Parathyroid adenoma (tissue), 2 donors: ENCODE results near the gene SGCA.

Experiments used
- H2AFZ ChIP-seq: fragments of 300-600 bp; sonication (generic); one replicate; pipeline ENCODE4 v1.7.0; 2017; ENCODE audit warnings: antibody characterized with exemption, mild to moderate bottlenecking
- H3K27ac ChIP-seq: fragments of 300-600 bp; sonication (generic); one replicate; pipeline ENCODE4 v1.7.0; 2017
- H3K27me3 ChIP-seq: fragments of 300-600 bp; sonication (generic); one replicate; pipeline ENCODE4 v1.7.0; 2017; ENCODE audit warnings: low read length; ENCODE audit not compliant: control insufficient read depth, insufficient read depth
- H3K36me3 ChIP-seq: fragments of 300-600 bp; sonication (generic); one replicate; pipeline ENCODE4 v1.7.0; 2017; ENCODE audit warnings: low read length; ENCODE audit not compliant: control insufficient read depth, insufficient read depth
- H3K4me1 ChIP-seq: fragments of 300-600 bp; sonication (generic); one replicate; pipeline ENCODE4 v1.7.0; 2017; ENCODE audit warnings: control low read depth
- H3K4me2 ChIP-seq: fragments of 300-600 bp; sonication (generic); one replicate; pipeline ENCODE4 v1.7.0; 2017; ENCODE audit warnings: low read length
- H3K4me3 ChIP-seq: fragments of 300-600 bp; sonication (generic); one replicate; pipeline ENCODE4 v1.7.0; 2017; ENCODE audit warnings: low read depth, low read length
- H3K79me2 ChIP-seq: fragments of 300-600 bp; sonication (generic); one replicate; pipeline ENCODE4 v1.7.0; 2017; ENCODE audit warnings: control low read depth
- H3K9ac ChIP-seq: fragments of 300-600 bp; sonication (generic); one replicate; pipeline ENCODE4 v1.7.0; 2017; ENCODE audit warnings: mild to moderate bottlenecking
- H3K9me3 ChIP-seq: fragments of 300-600 bp; sonication (generic); one replicate; pipeline ENCODE4 v1.7.0; 2017; ENCODE audit warnings: low read length; ENCODE audit not compliant: control insufficient read depth
- CTCF ChIP-seq: fragments of 300-600 bp; sonication (generic); IDR thresholded peaks from one replicate; pipeline ENCODE4 v1.7.0; 2017; ENCODE audit warnings: antibody characterized with exemption, mild to moderate bottlenecking
- donor health status: primary hyperparathyroidism.

The SGCA gene

GRCh38 chr17:50183421-50183994 lies 17.7 kb downstream of the SGCA start:
- no peak overlapping the region for H3K4me3 ChIP-seq
- no peak overlapping the region for H3K9ac ChIP-seq
- peaks cover 2% of the 10 kb centered on the region for H3K4me1 ChIP-seq

GRCh38 chr17:50184064-50184463 lies 18.3 kb downstream of the SGCA start:
- Histone ChIP-seq H3K9me3 (no peaks in the 10 kb centered on the region), H2AFZ (no peak overlapping the region), H3K27me3 (no peaks in the 10 kb centered on the region), H3K36me3 (no peaks in the 10 kb centered on the region), H3K79me2 (no peaks in the 10 kb centered on the region), H3K27ac (no peak overlapping the region), H3K9ac (no peak overlapping the region), H3K4me1 (no peaks in the 10 kb centered on the region), H3K4me3 (no peak overlapping the region), H3K4me2 (no peak overlapping the region)
- TF ChIP-seq CTCF, result no peak

More at GRCh38 chr17:50183421-50183994, 17.7 kb downstream of the SGCA start:
- Histone ChIP-seq H2AFZ (no peak overlapping the region), H3K27me3 (no peaks in the 10 kb centered on the region), H3K9me3 (no peaks in the 10 kb centered on the region), H3K36me3 (no peaks in the 10 kb centered on the region), H3K27ac (no peak overlapping the region), H3K4me2 (no peak overlapping the region), H3K79me2 (no peaks in the 10 kb centered on the region)
- no peak for TF ChIP-seq CTCF

GRCh38 chr17:50184611-50185398 lies 19.0 kb downstream of the SGCA start:
- Histone ChIP-seq H3K4me2 (no peak overlapping the region), H3K36me3 (no peaks in the 10 kb centered on the region), H3K27me3 (no peaks in the 10 kb centered on the region), H3K79me2 (no peaks in the 10 kb centered on the region), H2AFZ (no peak overlapping the region), H3K27ac (no peak overlapping the region), H3K9me3 (no peaks in the 10 kb centered on the region), H3K4me3 (no peak overlapping the region), H3K9ac (no peak overlapping the region), H3K4me1 (no peaks in the 10 kb centered on the region)
- no peak for TF ChIP-seq CTCF

GRCh38 chr17:50185631-50186471 lies 20.0 kb downstream of the SGCA start:
- no peak for TF ChIP-seq CTCF
- Histone ChIP-seq H3K36me3 (no peaks in the 10 kb centered on the region), H3K4me2 (no peak overlapping the region), H3K9ac (no peak overlapping the region), H3K9me3 (no peaks in the 10 kb centered on the region), H3K27ac (no peak overlapping the region), H2AFZ (no peak overlapping the region), H3K79me2 (no peaks in the 10 kb centered on the region), H3K27me3 (no peaks in the 10 kb centered on the region), H3K4me3 (no peak overlapping the region), H3K4me1 (no peaks in the 10 kb centered on the region)
